H1 (cell line): ENCODE data around the gene GAS2L1. TPM values are rescaled to one million over a fixed set of nuclear protein-coding genes. Genes with fewer than 3 reads are reported as not detected.

Source experiments
- CTCF ChIA-PET: fragments of 300-600 bp; sonication (Branson Sonifier 250); formaldehyde crosslinking; loops from one replicate; lab custom pipeline; 2021; ENCODE audit not compliant: partially characterized antibody; lab: Charles Lee
- POLR2A ChIA-PET: fragments of 300-600 bp; sonication (Branson Sonifier 250); formaldehyde crosslinking; loops from one replicate; lab custom pipeline; 2021; ENCODE audit warnings: inconsistent platforms; ENCODE audit not compliant: partially characterized antibody; lab: Charles Lee
- DNase-seq, 2 experiments: peaks; one replicate each; pipeline versions ENCODE4 v3.0.0 to v3.0.0-alpha.2; 2010 to 2022; ENCODE audit warnings: low spot score in 2 of 2, low read depth in 1 of 2, mixed read lengths in 1 of 2
- FAIRE-seq: peaks from 2 replicates; lab custom pipeline; 2011; peaks lifted over from hg19 to GRCh38; lab: Jason Lieb, UNC
- H2AFZ ChIP-seq: 2 replicates; pipeline ENCODE4 v1.8.1; 2012; ENCODE audit warnings: low read length, inconsistent platforms
- H2AK5ac ChIP-seq: 2 replicates; pipeline ENCODE4 v1.6.1; 2013; ENCODE audit warnings: low read depth, low read length
- H2BK120ac ChIP-seq: replicated peaks from 2 replicates; pipeline ENCODE3; 2013; ENCODE audit warnings: low read depth, low read length, inconsistent platforms
- H2BK12ac ChIP-seq: 2 replicates; pipeline ENCODE4 v1.6.1; 2013; ENCODE audit warnings: low read depth, low read length
- H2BK15ac ChIP-seq: 2 replicates; pipeline ENCODE4 v1.6.1; 2013; ENCODE audit warnings: low read length
- H2BK20ac ChIP-seq: 2 replicates; pipeline ENCODE4 v1.6.1; 2013; ENCODE audit warnings: low read length
- H2BK5ac ChIP-seq: 2 replicates; pipeline ENCODE4 v1.6.1; 2013; ENCODE audit warnings: low read depth, low read length
- H3K14ac ChIP-seq: 2 replicates; pipeline ENCODE4 v1.6.1; 2013; ENCODE audit warnings: inconsistent platforms; ENCODE audit not compliant: insufficient read length
- H3K18ac ChIP-seq: 2 replicates; pipeline ENCODE4 v1.6.1; 2013; ENCODE audit warnings: low read length; ENCODE audit errors: extremely low read depth
- H3K23ac ChIP-seq: 2 replicates; pipeline ENCODE4 v1.6.1; 2013; ENCODE audit warnings: inconsistent platforms; ENCODE audit not compliant: insufficient read length
- H3K23me2 ChIP-seq: 2 replicates; pipeline ENCODE4 v1.6.1; 2013; ENCODE audit warnings: low read depth, low read length
- H3K27ac ChIP-seq: 2 replicates; pipeline ENCODE4 v1.6.1; 2011; ENCODE audit warnings: low read depth, low read length, inconsistent platforms
- H3K27me3 ChIP-seq, 4 experiments: replicated peaks in 1 of 4; 1 replicate in 1 of 4; 2 replicates in 3 of 4; pipeline versions ENCODE4 v1.6.1 to v1.8.1; 2011 to 2013; ENCODE audit warnings: low read length in 3 of 4, mild to moderate bottlenecking in 3 of 4, inconsistent platforms in 2 of 4, mixed read lengths in 2 of 4, moderate library complexity in 1 of 4; ENCODE audit not compliant: control insufficient read depth in 3 of 4, insufficient read depth in 3 of 4; ENCODE audit errors: extremely low read depth in 1 of 4
- H3K36me3 ChIP-seq, 4 experiments: 2 replicates each; pipeline versions ENCODE4 v1.6.1 to v1.8.1; 2011 to 2013; ENCODE audit warnings: mild to moderate bottlenecking in 4 of 4, low read length in 3 of 4, moderate library complexity in 2 of 4, control low read depth in 1 of 4, inconsistent platforms in 1 of 4; ENCODE audit not compliant: insufficient read depth in 4 of 4, control insufficient read depth in 2 of 4
- H3K4ac ChIP-seq: replicated peaks from 2 replicates; pipeline ENCODE3; 2013; ENCODE audit warnings: low read length, low read depth, mixed read lengths, inconsistent platforms; ENCODE audit not compliant: insufficient read length
- H3K4me1 ChIP-seq, 4 experiments: replicated peaks in 1 of 4; 1 replicate in 1 of 4; 2 replicates in 3 of 4; pipeline versions ENCODE4 v1.6.1 to v1.8.1; 2011 to 2013; ENCODE audit warnings: low read length in 3 of 4, inconsistent platforms in 2 of 4, mixed read lengths in 1 of 4; ENCODE audit not compliant: insufficient read depth in 4 of 4, control insufficient read depth in 3 of 4
- H3K4me2 ChIP-seq, 2 experiments: 2 replicates each; pipeline versions ENCODE4 v1.6.1 to v1.8.1; 2011 to 2013; ENCODE audit warnings: low read depth in 2 of 2, low read length in 2 of 2, control low read depth in 1 of 2, inconsistent platforms in 1 of 2, mild to moderate bottlenecking in 1 of 2; ENCODE audit not compliant: insufficient read depth in 1 of 2
- H3K4me3 ChIP-seq, 4 experiments: fragments of 200-600, 300-600 bp in 1 of 4; sonication (generic), shearing (Covaris generic), sonication (Bioruptor Twin) in 1 of 4; 2 replicates each; pipeline versions ENCODE4 v1.5.1 to v1.8.1; 2011 to 2016; ENCODE audit warnings: low read length in 4 of 4, low read depth in 3 of 4, control low read depth in 2 of 4, inconsistent platforms in 2 of 4, mild to moderate bottlenecking in 2 of 4, mixed read lengths in 1 of 4, moderate library complexity in 1 of 4; ENCODE audit not compliant: insufficient read depth in 2 of 4; ENCODE audit errors: extremely low read depth in 1 of 4
- H3K56ac ChIP-seq: replicated peaks from 2 replicates; pipeline ENCODE3; 2013; ENCODE audit warnings: low read depth, mild to moderate bottlenecking, mixed read lengths, low read length, inconsistent platforms; ENCODE audit not compliant: insufficient read length
- H3K79me1 ChIP-seq: 2 replicates; pipeline ENCODE4 v1.6.1; 2013; ENCODE audit warnings: low read depth, low read length, control low read depth
- H3K79me2 ChIP-seq, 2 experiments: 2 replicates each; pipeline versions ENCODE4 v1.6.1 to v1.8.1; 2012 to 2013; ENCODE audit warnings: low read length in 2 of 2, mild to moderate bottlenecking in 2 of 2, inconsistent platforms in 1 of 2; ENCODE audit not compliant: insufficient read depth in 2 of 2, control insufficient read depth in 1 of 2
- H3K9ac ChIP-seq, 4 experiments: replicated peaks in 1 of 4; 1 replicate in 1 of 4; 2 replicates in 3 of 4; pipeline versions ENCODE4 v1.6.1 to v1.8.1; 2011 to 2013; ENCODE audit warnings: low read depth in 3 of 4, low read length in 3 of 4, control low read depth in 2 of 4, mild to moderate bottlenecking in 2 of 4, moderate library complexity in 2 of 4, inconsistent platforms in 1 of 4; ENCODE audit errors: extremely low read depth in 1 of 4
- H3K9me3 ChIP-seq, 2 experiments: 2 replicates each; pipeline versions ENCODE4 v1.6.1 to v1.8.1; 2012 to 2013; ENCODE audit warnings: mild to moderate bottlenecking in 2 of 2, moderate library complexity in 2 of 2, control low read depth in 1 of 2, inconsistent platforms in 1 of 2, low read depth in 1 of 2, low read length in 1 of 2, mixed read lengths in 1 of 2; ENCODE audit not compliant: insufficient read depth in 2 of 2
- H4K20me1 ChIP-seq, 2 experiments: replicated peaks in 1 of 2; 2 replicates each; pipeline versions ENCODE3 to v1.8.1; 2011 to 2013; ENCODE audit warnings: inconsistent platforms in 2 of 2, low read length in 2 of 2, mild to moderate bottlenecking in 1 of 2; ENCODE audit not compliant: insufficient read depth in 2 of 2, control insufficient read depth in 1 of 2
- H4K5ac ChIP-seq: 2 replicates; pipeline ENCODE4 v1.6.1; 2013; ENCODE audit warnings: low read length, low read depth, mixed read lengths, inconsistent platforms; ENCODE audit not compliant: insufficient read length
- H4K8ac ChIP-seq: 2 replicates; pipeline ENCODE4 v1.8.0; 2013; ENCODE audit warnings: mild to moderate bottlenecking, moderate library complexity, low read length, inconsistent platforms; ENCODE audit not compliant: insufficient read depth; ENCODE audit errors: extremely low read depth
- H4K91ac ChIP-seq: replicated peaks from 2 replicates; pipeline ENCODE3; 2013; ENCODE audit warnings: low read length, mixed read lengths, inconsistent platforms; ENCODE audit not compliant: insufficient read length
- BRCA1 ChIP-seq: IDR thresholded peaks from 2 replicates; pipeline ENCODE4 v1.6.1; 2012; ENCODE audit warnings: low read depth, low read length, improper control_type of control experiment
- CHD1 ChIP-seq: IDR thresholded peaks from 2 replicates; pipeline ENCODE4 v1.6.1; 2012; ENCODE audit warnings: low read depth, low read length, improper control_type of control experiment
- CHD2 ChIP-seq: IDR thresholded peaks from 2 replicates; pipeline ENCODE4 v1.6.1; 2012; ENCODE audit warnings: low read length, improper control_type of control experiment
- EP300 ChIP-seq, 2 experiments: IDR thresholded peaks; 1 replicate in 1 of 2; 2 replicates in 1 of 2; pipeline ENCODE4 v1.6.1; 2011 to 2012; ENCODE audit warnings: low read depth in 2 of 2, low read length in 2 of 2, mild to moderate bottlenecking in 2 of 2, borderline replicate concordance in 1 of 2, inconsistent platforms in 1 of 2, moderate library complexity in 1 of 2
- GABPA ChIP-seq: IDR thresholded peaks from 2 replicates; pipeline ENCODE4 v1.6.1; 2011; ENCODE audit warnings: mild to moderate bottlenecking, low read length, moderate library complexity, borderline replicate concordance; ENCODE audit not compliant: insufficient read depth
- TBP ChIP-seq: IDR thresholded peaks from 2 replicates; pipeline ENCODE4 v1.6.1; 2011; ENCODE audit warnings: low read depth, low read length, improper control_type of control experiment
- TCF12 ChIP-seq: IDR thresholded peaks from 2 replicates; pipeline ENCODE4 v1.6.1; 2011; ENCODE audit warnings: low read depth, mild to moderate bottlenecking, low read length
- TEAD4 ChIP-seq: IDR thresholded peaks from 2 replicates; pipeline ENCODE4 v1.6.1; 2012; ENCODE audit warnings: low read depth, low read length, inconsistent platforms, mixed read lengths
- WGBS, 2 experiments: shearing (Covaris generic) in 1 of 2; methylation state at CpG; one replicate each; pipeline versions ENCODE4 v1.1.6 to v1.1.7; 2013 to 2015; ENCODE audit warnings: low lambda C conversion rate in 2 of 2, mixed read lengths in 2 of 2, inconsistent platforms in 1 of 2, low coverage in 1 of 2, missing lambda C conversion rate in 1 of 2; ENCODE audit not compliant: insufficient replicate concordance in 2 of 2, insufficient coverage in 1 of 2, insufficient read length in 1 of 2; ENCODE audit errors: extremely low coverage in 1 of 2, missing lambda C conversion rate in 1 of 2; 5-methylcytosine and 5-hydroxymethylcytosine counted together
- polyA plus RNA-seq, 7 experiments: library from polyadenylated mRNA; depleted of rRNA in 3 of 7; stranded (reverse) in 5 of 7; unstranded in 2 of 7; fragments of >200 nt in 5 of 7; fragments of 200-250 nt in 2 of 7; gene quantifications; 1 replicate in 5 of 7; 2 replicates in 1 of 7; 4 replicates in 1 of 7; pipeline versions ENCODE4 v1.2.1 to v1.2.3, GENCODE V29; 2011 to 2013; ENCODE audit warnings: missing spikeins in 2 of 7, mixed read lengths in 2 of 7
- total RNA-seq: library from RNA; stranded (reverse); fragmentation: NEBNext Ultra II Directional; extraction: Animal tissue kit (Norgen Biotek cat#: 25700); gene quantifications from 2 replicates; pipeline ENCODE4 v1.2.1, GENCODE V29; 2021
- TF ChIP-seq, protein P1 (sequence below): IDR thresholded peaks from 2 replicates; pipeline ENCODE4 v1.6.1; 2011; ENCODE audit warnings: low read length, improper control_type of control experiment

GAS2L1 gene
- total and polyA plus RNA-seq, 2 of the 8 experiments (the other 6 are each of a cell fraction or from before 2014, with no cell fraction given): 3.6 to 10.1 TPM

DNA sequence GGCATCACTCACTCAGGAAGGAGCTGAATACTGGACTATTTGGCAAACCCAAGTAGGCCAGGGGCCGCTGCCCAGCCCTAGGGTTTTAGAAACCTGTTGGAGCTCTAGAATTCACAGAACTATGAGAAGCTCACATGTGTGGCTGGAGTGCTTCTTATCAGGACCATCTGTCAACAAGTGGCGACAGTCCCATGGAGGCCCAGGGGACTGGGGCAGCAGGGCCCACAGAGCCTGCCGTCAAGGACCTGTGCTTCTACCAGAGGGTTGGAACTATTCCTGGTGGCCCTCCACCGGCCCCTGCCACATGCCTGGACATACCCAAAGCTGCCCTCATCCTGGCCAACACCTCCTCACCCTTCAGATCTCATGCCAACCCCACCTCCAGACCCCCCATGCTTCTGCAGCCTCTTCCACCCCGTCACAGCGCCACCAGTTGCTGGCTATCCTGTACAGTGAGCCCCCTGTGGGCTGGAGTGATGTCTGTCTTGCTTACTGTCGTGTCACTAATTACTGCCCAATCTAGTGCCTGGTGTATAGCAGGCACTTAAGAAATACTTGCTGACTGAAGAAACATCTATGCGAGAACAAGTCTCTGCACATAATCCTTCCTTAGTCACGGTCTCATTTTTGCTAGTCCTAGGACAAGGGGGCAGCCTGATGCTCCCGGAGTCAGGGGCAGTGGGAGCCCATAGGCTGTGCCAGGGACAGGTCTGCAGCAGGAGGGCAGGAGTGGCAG, 36.3 kb downstream of the GAS2L1 start:
- no peak overlapping the region for H2BK15ac ChIP-seq
- ChIA-PET POLR2A (interaction anchor here (0.9 to 1.2 kb wide), 2 partner anchors 11 to 29 kb away, joined by 3 read pairs; no protein-coding TSS in a partner anchor), CTCF (interaction anchor here (1.0 to 1.7 kb wide), 6 partner anchors 9 to 219 kb away, joined by 3 to 7 read pairs (median 4); no protein-coding TSS in a partner anchor)
- no peak overlapping the region for H3K9ac ChIP-seq
- no peak overlapping the region for H3K4ac ChIP-seq
- H3K36me3 ChIP-seq: peaks cover 8 to 41% (median 25%) of the 10 kb centered on the region in 4 experiments
- WGBS, 2 experiments: 88% methylated on average over 10 of the region's 10 CpGs; no CpG with 5 or more reads in 1 of the 2 experiments
- H3K79me2 ChIP-seq: no peaks in the 10 kb centered on the region
- no peak overlapping the region for H3K56ac ChIP-seq
- H3K27me3 ChIP-seq: no peaks in the 10 kb centered on the region
- H3K4me2 ChIP-seq: no peak overlapping the region
- peaks cover 1 to 6% of the 10 kb centered on the region in 2 experiments for H4K20me1 ChIP-seq
- H2BK20ac ChIP-seq: no peak overlapping the region
- no peak overlapping the region for H2AK5ac ChIP-seq
- no peaks in the 10 kb centered on the region for H3K79me1 ChIP-seq
- no peak overlapping the region for H2AFZ ChIP-seq
- no peak overlapping the region for H4K91ac ChIP-seq
- FAIRE-seq (no peak), DNase-seq (no peak)
- no peaks in the 10 kb centered on the region for H3K9me3 ChIP-seq
- H2BK12ac ChIP-seq: no peak overlapping the region
- TF ChIP-seq CHD2: no peak
- TF ChIP-seq, protein P1, sequence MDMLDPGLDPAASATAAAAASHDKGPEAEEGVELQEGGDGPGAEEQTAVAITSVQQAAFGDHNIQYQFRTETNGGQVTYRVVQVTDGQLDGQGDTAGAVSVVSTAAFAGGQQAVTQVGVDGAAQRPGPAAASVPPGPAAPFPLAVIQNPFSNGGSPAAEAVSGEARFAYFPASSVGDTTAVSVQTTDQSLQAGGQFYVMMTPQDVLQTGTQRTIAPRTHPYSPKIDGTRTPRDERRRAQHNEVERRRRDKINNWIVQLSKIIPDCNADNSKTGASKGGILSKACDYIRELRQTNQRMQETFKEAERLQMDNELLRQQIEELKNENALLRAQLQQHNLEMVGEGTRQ: no peak
- no peak for TF ChIP-seq TCF12
- no peak for TF ChIP-seq TEAD4
- no peak for TF ChIP-seq BRCA1
- no peak for TF ChIP-seq EP300 (IDR thresholded peaks at IDR 0.05; ENCODE audit: borderline replicate concordance in 1 of 2, low read depth in 2 of 2, low read length in 2 of 2)
- TF ChIP-seq GABPA: no peak
- no peak for TF ChIP-seq CHD1
- no peak for TF ChIP-seq TBP
- no peak overlapping the region for H3K18ac ChIP-seq
- no peak overlapping the region for H3K27ac ChIP-seq
- H3K14ac ChIP-seq: no peak overlapping the region
- H2BK5ac ChIP-seq: 0 out of 2 replicates have a peak overlapping the region, but pooled peaks have one; percentile 35
- no peak overlapping the region for H3K4me3 ChIP-seq
- H3K4me1 ChIP-seq: no peaks in the 10 kb centered on the region
- no peak overlapping the region for H2BK120ac ChIP-seq
- no peaks in the 10 kb centered on the region for H3K23me2 ChIP-seq
- H3K23ac ChIP-seq: no peak overlapping the region
- no peak overlapping the region for H4K5ac ChIP-seq
- no peak overlapping the region for H4K8ac ChIP-seq
